SU-DHL-6 (cell line): Measurements from ENCODE around the gene CADM2.

Source experiments
- H2AFZ ChIP-seq: fragments of 200-600 bp; sonication (generic); 2 replicates; pipeline ENCODE4 v1.6.1; 2014; ENCODE audit warnings: low read depth, mild to moderate bottlenecking, moderate library complexity, mixed read lengths, antibody characterized with exemption, low read length; ENCODE audit not compliant: severe bottlenecking
- H3F3A ChIP-seq: fragments of 200-600 bp; shearing (Covaris generic); 2 replicates; pipeline ENCODE4 v1.6.0; 2016; ENCODE audit warnings: antibody characterized with exemption, mild to moderate bottlenecking; ENCODE audit not compliant: insufficient read depth
- H3K27ac ChIP-seq: fragments of 200-600 bp; sonication (generic); 2 replicates; pipeline ENCODE4 v1.5.1; 2016; ENCODE audit warnings: low read depth, mild to moderate bottlenecking, low read length, moderate library complexity, mixed read lengths
- H3K27me3 ChIP-seq: fragments of 200-600 bp; sonication (generic), shearing (Covaris generic); 2 replicates; pipeline ENCODE4 v1.6.0; 2014; ENCODE audit warnings: mild to moderate bottlenecking, low read length
- H3K36me3 ChIP-seq: fragments of 200-600 bp; sonication (generic); 2 replicates; pipeline ENCODE4 v1.6.1; 2014; ENCODE audit warnings: mild to moderate bottlenecking, low read length, mixed read lengths
- H3K4me2 ChIP-seq: fragments of 300-600, 200-600 bp; shearing (Covaris generic), sonication (generic); 2 replicates; pipeline ENCODE4 v1.6.0; 2014; ENCODE audit warnings: low read length, low read depth, mild to moderate bottlenecking; ENCODE audit not compliant: poor library complexity, severe bottlenecking
- H3K4me3 ChIP-seq: fragments of 200-600 bp; sonication (generic); 2 replicates; pipeline ENCODE4 v1.5.1; 2014; ENCODE audit warnings: antibody characterized with exemption, low read length, mild to moderate bottlenecking, mixed read lengths; ENCODE audit not compliant: insufficient read depth, poor library complexity, severe bottlenecking
- H3K79me2 ChIP-seq: fragments of 200-600 bp; sonication (generic); 2 replicates; pipeline ENCODE4 v1.6.1; 2014; ENCODE audit warnings: mild to moderate bottlenecking, low read length, moderate library complexity; ENCODE audit not compliant: insufficient read depth
- H3K9ac ChIP-seq: fragments of 200-600 bp; sonication (generic); 2 replicates; pipeline ENCODE4 v1.7.0; 2014; ENCODE audit warnings: mild to moderate bottlenecking, low read length
- H3K9me2 ChIP-seq: fragments of 200-600 bp; sonication (generic); replicated peaks from 2 replicates; pipeline ENCODE4 v1.6.1; 2014; ENCODE audit warnings: low read length; ENCODE audit not compliant: insufficient read depth
- H3K9me3 ChIP-seq: fragments of 200-600 bp; sonication (generic); 2 replicates; pipeline ENCODE4 v1.6.1; 2014; ENCODE audit warnings: low read length, mixed read lengths; ENCODE audit not compliant: insufficient read depth
- H4K20me1 ChIP-seq: fragments of 200-600 bp; sonication (generic); 2 replicates; pipeline ENCODE4 v1.6.1; 2014; ENCODE audit warnings: low read depth, mild to moderate bottlenecking, antibody characterized with exemption, low read length, moderate library complexity, mixed read lengths
- CTCF ChIP-seq: fragments of 200-600 bp; sonication (generic); IDR thresholded peaks from one replicate; pipeline ENCODE4 v1.5.1; 2017; ENCODE audit warnings: antibody characterized with exemption, mild to moderate bottlenecking, low read length, moderate library complexity; ENCODE audit not compliant: insufficient read depth, poor library complexity, severe bottlenecking
- EZH2phosphoT487 ChIP-seq: fragments of 200-600 bp; sonication (generic), shearing (Covaris generic); conservative IDR thresholded peaks from 2 replicates; pipeline ENCODE4 v1.6.1; 2018; ENCODE audit warnings: mild to moderate bottlenecking, antibody characterized with exemption, low read length, moderate library complexity, mixed read lengths

Gene CADM2

DNA sequence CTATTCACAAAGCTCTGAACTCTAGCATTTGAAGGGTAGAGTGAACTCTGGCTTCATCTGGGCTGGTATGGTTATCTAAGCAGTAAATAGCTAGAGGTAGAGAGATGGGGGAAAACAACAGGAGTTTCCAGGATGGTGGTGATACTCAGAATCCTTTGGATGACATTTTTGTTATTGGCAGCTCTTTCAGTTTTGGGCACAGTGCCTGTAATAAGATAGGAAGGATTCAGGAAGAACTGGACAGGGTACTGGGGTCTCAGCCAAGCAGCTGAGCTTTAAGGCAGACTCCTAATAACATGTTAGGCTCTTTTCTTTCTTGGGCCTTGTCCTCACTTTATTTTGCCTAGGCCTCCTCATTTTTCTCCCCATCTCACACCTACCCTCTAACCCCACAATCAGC is 338.5 kb downstream of the CADM2 start:
- no peaks in the 10 kb centered on the region for H3K9me3 ChIP-seq
- no peaks in the 10 kb centered on the region for H3K79me2 ChIP-seq
- H4K20me1 ChIP-seq, result no peaks in the 10 kb centered on the region
- no peak overlapping the region for H3K9ac ChIP-seq
- H3K27me3 ChIP-seq, result no peaks in the 10 kb centered on the region
- no peak overlapping the region for H3K4me2 ChIP-seq
- H3F3A ChIP-seq, result no peaks in the 10 kb centered on the region
- no peak overlapping the region for H2AFZ ChIP-seq
- no peaks in the 10 kb centered on the region for H3K36me3 ChIP-seq
- H3K9me2 ChIP-seq, result no peaks in the 10 kb centered on the region
- TF ChIP-seq CTCF, result no peak
- no peak for TF ChIP-seq EZH2phosphoT487
- no peak overlapping the region for H3K4me3 ChIP-seq
- H3K27ac ChIP-seq, result no peak overlapping the region

DNA sequence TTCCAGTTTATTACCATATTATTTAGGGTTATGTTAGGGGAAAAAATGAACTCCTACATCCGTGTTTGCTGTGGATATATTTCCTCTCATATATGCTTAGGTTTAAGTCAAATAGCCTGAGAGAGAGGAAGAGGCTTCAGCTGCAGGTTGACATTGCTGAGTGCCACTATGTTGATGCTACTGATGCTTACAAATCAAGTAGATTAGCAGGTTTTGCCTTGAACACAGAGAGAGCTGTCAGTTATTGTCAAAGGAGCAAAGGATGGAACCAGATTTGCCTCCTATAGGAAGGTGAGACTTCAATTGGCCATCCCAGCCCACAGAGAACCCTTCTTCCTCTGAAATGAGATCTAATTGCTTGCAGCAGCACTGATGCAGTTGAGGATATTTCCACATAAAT is 339.2 kb downstream of the CADM2 start:
- no peak overlapping the region for H3K4me2 ChIP-seq
- TF ChIP-seq CTCF, result no peak
- no peak for TF ChIP-seq EZH2phosphoT487
- no peaks in the 10 kb centered on the region for H3F3A ChIP-seq
- H3K9me2 ChIP-seq, result no peaks in the 10 kb centered on the region
- no peaks in the 10 kb centered on the region for H3K9me3 ChIP-seq
- H3K79me2 ChIP-seq, result no peaks in the 10 kb centered on the region
- no peaks in the 10 kb centered on the region for H4K20me1 ChIP-seq
- no peak overlapping the region for H3K9ac ChIP-seq
- H3K4me3 ChIP-seq, result no peak overlapping the region
- H3K27ac ChIP-seq, result no peak overlapping the region
- H3K36me3 ChIP-seq, result no peaks in the 10 kb centered on the region
- no peak overlapping the region for H2AFZ ChIP-seq
- H3K27me3 ChIP-seq, result no peaks in the 10 kb centered on the region

DNA sequence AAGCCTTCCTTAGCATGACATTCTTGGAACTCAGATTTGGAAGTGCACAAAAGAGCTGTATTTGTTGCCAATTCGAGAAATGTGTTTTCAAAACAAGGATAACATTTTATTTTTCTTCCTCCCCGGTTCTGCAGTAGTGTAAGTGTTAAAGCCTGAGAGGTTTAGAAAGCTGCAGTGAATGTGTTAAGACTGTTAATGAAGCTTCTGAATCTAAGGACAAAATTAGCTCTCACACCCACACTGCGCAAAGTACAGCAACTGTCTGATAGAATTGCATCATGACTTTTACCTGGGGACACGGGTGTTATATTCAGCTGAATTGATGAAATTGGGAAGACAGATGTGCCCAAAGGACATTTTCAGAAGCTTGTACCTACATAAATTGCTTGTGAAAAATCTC is 344.4 kb downstream of the CADM2 start:
- Histone ChIP-seq H3K27me3 (no peaks in the 10 kb centered on the region), H3F3A (no peaks in the 10 kb centered on the region), H3K9me2 (no peaks in the 10 kb centered on the region), H3K27ac (no peak overlapping the region), H3K4me2 (no peak overlapping the region), H2AFZ (no peak overlapping the region), H3K9me3 (no peaks in the 10 kb centered on the region), H3K4me3 (no peak overlapping the region), H3K79me2 (no peaks in the 10 kb centered on the region), H3K9ac (no peak overlapping the region), H3K36me3 (no peaks in the 10 kb centered on the region), H4K20me1 (no peaks in the 10 kb centered on the region)
- TF ChIP-seq CTCF (no peak), EZH2phosphoT487 (no peak)
